GM18873 (cell line): Measurements from ENCODE around the gene SDCCAG8.

Experiments used
- ATAC-seq: cut with Tn5 transposase; IDR thresholded peaks from one replicate; pipeline ENCODE4 v1.9.1; 2021; ENCODE audit warnings: mild to moderate bottlenecking, moderate library complexity, moderate number of reproducible peaks; ENCODE audit not compliant: unreplicated experiment, low FRiP score

SDCCAG8 gene

DNA sequence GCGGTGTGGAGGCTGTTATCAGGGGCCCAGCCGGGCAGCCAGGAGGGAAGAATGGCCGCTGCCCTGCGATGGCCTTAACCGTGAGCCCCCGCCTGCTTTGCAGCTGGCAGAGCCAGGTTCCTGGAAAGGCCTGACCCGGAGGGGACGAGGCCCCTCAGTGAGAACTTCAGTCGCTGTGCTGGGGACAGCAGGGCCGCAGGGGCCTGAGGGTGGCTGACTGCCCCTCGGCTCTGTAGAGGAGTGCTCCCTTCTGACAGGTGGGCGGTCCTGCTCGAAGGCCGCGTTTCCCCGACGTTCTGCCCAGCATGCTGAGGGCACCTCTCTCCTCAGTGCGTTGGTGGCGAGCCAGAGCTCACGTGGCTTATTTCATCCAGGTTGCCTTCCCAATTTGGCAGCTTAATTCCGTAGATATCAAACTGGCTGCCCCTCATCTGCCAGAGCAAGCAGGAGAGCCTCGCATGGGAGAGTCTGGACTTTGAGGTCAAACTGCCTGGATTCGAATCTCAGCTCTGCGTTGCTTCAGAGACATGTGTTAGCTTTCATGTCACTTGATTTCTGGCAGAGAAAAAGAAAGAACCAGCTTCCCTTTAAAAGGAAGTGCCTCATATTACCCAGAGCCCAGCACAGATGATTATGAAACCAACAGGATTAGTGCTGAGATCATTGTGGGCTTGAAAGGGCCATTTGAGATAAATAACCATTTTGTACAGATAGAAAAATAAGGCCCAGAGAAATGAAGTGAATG lies 239.8 kb downstream of the SDCCAG8 start:
- ATAC-seq: no peak

DNA sequence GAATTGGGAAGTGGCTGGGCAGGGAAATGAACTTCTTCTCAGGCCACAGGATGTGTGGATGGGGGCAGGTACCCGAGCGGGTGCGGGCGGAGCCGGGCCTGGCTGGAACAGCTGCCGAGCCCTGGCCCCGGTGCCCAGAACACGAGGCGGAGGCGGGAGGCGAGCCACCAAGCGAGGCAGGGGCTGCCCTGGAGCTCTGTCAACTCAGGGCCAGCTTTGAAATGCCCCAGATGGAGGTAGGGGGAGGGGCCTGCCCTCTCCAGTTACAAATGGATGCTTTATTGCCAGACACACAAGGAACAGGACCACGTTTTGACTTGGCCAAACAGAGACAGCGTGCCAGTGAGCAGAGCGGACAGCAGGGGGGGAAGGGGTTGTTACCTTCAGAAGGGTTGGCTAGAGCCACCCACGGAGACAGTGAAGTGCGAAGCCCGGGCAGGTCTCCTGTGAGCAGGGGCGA lies 240.4 kb downstream of the SDCCAG8 start:
- no peak for ATAC-seq

GRCh38 chr1:243496806-243497205 lies 241.0 kb downstream of the SDCCAG8 start:
- ATAC-seq: no peak

GRCh38 chr1:243497939-243498681 lies 242.3 kb downstream of the SDCCAG8 start:
- ATAC-seq: no peak

- no peak for ATAC-seq
Observed at GRCh38 chr1:243499248-243499647, 243.4 kb downstream of the SDCCAG8 start.

- no peak for ATAC-seq
Observed at GRCh38 chr1:243499711-243500110, 243.9 kb downstream of the SDCCAG8 start.

DNA sequence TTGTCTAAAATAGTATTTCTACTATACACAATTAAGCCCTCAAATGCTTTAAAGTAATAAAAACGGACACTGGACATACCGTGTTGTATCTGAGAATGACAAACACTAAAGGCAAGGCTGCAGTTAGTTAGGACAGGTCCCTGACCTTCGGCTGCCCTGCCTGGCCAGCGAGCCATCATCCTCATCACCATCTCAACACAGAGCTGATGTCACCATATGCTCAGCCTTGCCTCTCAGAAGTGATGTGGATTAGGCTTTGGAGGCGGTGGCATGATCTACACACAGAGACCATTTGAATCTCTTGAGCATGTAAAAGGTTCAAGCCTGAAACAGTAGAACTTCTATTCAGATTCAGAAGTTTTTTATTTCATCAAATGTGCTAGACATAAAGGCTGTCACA lies 244.7 kb downstream of the SDCCAG8 start:
- no peak for ATAC-seq

DNA sequence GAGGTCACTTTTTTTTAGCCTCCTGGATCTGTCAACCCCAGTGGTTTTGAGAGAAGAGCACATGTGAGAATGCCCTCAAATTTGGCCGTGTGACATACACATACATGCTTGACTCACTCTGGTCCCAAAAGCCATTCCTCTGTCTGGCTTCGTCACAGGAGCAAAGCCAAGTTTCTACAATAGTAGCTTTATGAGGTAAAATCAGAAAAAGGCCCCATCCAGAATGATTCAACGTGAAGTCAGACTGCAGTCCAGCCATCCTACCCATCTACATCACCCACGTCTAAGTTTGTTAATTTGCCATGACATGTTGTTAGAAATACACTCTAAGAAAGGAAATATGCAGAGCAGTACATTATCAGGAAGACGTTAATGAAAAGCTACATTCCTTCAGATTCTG lies 245.2 kb downstream of the SDCCAG8 start:
- no peak for ATAC-seq

DNA sequence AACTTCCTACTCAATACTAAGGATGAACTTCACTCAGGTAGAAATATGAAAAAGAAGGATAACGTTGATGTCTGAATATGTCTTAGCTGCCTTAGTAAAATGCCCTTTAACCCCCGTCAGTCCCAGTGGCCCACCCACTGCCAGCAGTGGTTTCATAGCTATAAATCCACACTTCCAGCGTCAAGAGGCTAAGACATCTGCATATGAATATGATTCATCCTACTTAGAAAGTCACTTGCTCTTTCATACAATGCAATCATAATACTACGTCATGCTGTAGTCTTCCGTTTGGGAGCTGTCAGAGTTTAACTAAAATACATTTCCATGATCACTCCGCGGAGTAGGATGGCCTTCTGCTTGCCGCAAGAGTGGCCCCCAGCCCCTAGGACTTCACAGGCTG lies 247.3 kb downstream of the SDCCAG8 start:
- ATAC-seq: no peak

GRCh38 chr1:243505986-243506689 lies 250.3 kb downstream of the SDCCAG8 start:
- ATAC-seq: no peak

DNA sequence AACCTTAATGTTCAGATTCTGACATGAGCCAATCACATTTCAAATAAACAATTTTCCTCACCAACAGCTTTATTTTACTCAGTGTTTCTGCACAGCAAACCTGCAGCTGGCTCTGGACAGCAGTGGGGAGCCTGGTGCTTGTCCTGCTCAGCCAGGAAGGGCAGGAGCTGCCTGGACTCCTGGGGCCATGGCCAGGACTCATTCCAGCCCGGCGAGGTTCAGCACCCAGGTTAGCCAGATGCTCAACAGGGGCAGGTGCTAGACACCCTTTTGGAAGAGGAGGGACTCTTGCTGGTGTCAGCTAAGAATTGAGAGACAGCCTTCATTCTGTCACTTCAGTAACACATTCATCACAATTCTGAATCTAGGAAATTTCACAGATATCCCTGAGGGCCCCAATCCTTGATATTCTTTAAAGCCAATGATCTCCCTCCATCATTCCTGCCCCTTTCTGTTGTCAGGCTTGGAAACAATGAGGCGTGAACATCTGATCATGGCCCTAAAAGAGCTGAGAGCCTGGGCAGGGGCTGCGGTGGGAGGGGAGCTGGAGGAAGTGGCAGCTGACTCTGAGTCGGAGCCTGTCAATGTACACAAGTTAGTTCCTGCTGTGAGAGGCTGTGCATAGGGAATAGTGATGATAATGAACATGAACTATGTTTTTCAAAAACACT lies 251.3 kb downstream of the SDCCAG8 start:
- ATAC-seq: no peak

GRCh38 chr1:243507672-243508302 lies 251.9 kb downstream of the SDCCAG8 start:
- ATAC-seq: no peak

- no peak for ATAC-seq
Observed at GRCh38 chr1:243508303-243508713, 252.5 kb downstream of the SDCCAG8 start.

DNA sequence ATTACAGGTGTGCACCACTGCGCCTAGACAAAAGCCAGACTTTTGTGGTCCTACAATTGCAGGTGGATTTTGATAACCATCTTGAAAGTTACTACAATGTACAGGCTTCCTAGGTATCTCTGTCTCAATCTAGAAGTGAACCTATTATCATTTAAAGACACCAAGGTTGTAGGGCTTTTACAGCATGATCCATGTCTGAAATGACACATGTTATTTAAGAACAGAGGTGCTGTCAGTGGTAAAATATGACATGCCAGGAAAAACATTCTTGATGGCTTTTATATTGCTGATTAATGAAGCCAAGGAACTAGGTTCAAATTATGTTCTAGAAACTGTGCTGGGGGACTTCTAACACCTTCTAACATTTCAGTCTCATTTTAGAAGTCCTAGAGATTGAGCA lies 253.1 kb downstream of the SDCCAG8 start:
- no peak for ATAC-seq

- ATAC-seq: no peak
Observed at GRCh38 chr1:243510928-243511327, 255.1 kb downstream of the SDCCAG8 start.

GRCh38 chr1:243513726-243514491 lies 258.1 kb downstream of the SDCCAG8 start:
- no peak for ATAC-seq

GRCh38 chr1:243514927-243515326 lies 259.1 kb downstream of the SDCCAG8 start:
- ATAC-seq: no peak

- no peak for ATAC-seq
Observed at GRCh38 chr1:243520831-243521230, 265.0 kb downstream of the SDCCAG8 start.

DNA sequence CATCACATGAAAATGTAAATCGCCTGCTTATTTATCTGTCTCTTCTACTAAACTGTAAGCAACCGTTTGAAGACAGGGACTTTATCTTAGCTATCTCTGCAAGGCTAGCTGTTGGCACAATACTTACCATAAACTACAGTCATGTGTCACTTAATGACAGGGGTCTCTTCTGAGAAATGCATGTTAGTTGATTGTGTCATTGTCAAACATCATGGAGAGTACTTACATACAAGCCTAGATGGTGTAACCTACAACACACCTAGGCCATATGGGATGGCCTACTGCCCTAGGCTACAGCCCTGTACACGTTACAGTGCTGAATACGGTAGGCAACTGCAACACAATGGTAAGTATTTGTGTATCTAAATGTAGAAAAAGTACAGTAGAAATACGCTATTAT lies 267.9 kb downstream of the SDCCAG8 start:
- no peak for ATAC-seq

GRCh38 chr1:243525085-243525487 lies 269.2 kb downstream of the SDCCAG8 start:
- ATAC-seq: no peak
